HG02623 (cell line): Measurements from ENCODE around the gene TTLL12.
A peak's percentile ranks its signal among the peaks of the same experiment; 100 is the strongest.

Experiments used
- ATAC-seq: cut with Tn5 transposase; IDR thresholded peaks from one replicate; pipeline ENCODE4 v1.9.1; 2021; ENCODE audit warnings: moderate library complexity; ENCODE audit not compliant: unreplicated experiment

The TTLL12 gene

GRCh38 chr22:43200555-43200954, 13.6 kb upstream of the TTLL12 start:
- no peak for ATAC-seq

GRCh38 chr22:43200031-43200430, 13.1 kb upstream of the TTLL12 start:
- no peak for ATAC-seq

GRCh38 chr22:43199541-43199940, 12.6 kb upstream of the TTLL12 start:
- no peak for ATAC-seq

GRCh38 chr22:43198936-43199335, 12.0 kb upstream of the TTLL12 start:
- ATAC-seq, result no peak

GRCh38 chr22:43198126-43198525, 11.2 kb upstream of the TTLL12 start:
- ATAC-seq, result no peak

- no peak for ATAC-seq
These were observed 10.5 kb upstream of the TTLL12 start for GRCh38 chr22:43197271-43197941.

- no peak for ATAC-seq
These were observed 4.9 kb upstream of the TTLL12 start for GRCh38 chr22:43191831-43192230.

GRCh38 chr22:43188829-43189545, 2.1 kb upstream of the TTLL12 start:
- no peak for ATAC-seq

GRCh38 chr22:43187171-43188099, 501 bp upstream of the TTLL12 start:
- peak; percentile 73 for ATAC-seq

- ATAC-seq, result no peak
These were observed 1.1 kb downstream of the TTLL12 start for GRCh38 chr22:43185860-43186261.

GRCh38 chr22:43183496-43184277, 3.2 kb downstream of the TTLL12 start:
- no peak for ATAC-seq

GRCh38 chr22:43182726-43183125, 4.2 kb downstream of the TTLL12 start:
- no peak for ATAC-seq

- no peak for ATAC-seq
These were observed 4.8 kb downstream of the TTLL12 start for GRCh38 chr22:43182118-43182517.

- ATAC-seq, result no peak
These were observed 5.4 kb downstream of the TTLL12 start for GRCh38 chr22:43181321-43182076.

GRCh38 chr22:43180670-43181069, 6.3 kb downstream of the TTLL12 start:
- no peak for ATAC-seq

- ATAC-seq, result no peak
These were observed 7.1 kb downstream of the TTLL12 start for GRCh38 chr22:43179911-43180195.

GRCh38 chr22:43179146-43179910, 7.6 kb downstream of the TTLL12 start:
- ATAC-seq, result no peak

GRCh38 chr22:43177479-43177878, 9.5 kb downstream of the TTLL12 start:
- ATAC-seq, result no peak

GRCh38 chr22:43176090-43176489, 10.8 kb downstream of the TTLL12 start:
- no peak for ATAC-seq
